Activated CD8-positive, alpha-beta memory T cell treated with anti-CD3 and anti-CD28 coated beads for 1 hour (primary cell): ENCODE measurements around the gene EFTUD2.

Experiments
- DNase-seq, 2 donors: peaks; one replicate each; pipeline ENCODE4 v3.0.0-alpha.2; 2020; ENCODE audit warnings: low read depth in 1 of 2; ENCODE audit errors: extremely low read depth in 1 of 2

Gene EFTUD2

GRCh38 chr17:44925731-44926697 is 26.8 kb upstream of the EFTUD2 start:
- no peak for DNase-seq

DNA sequence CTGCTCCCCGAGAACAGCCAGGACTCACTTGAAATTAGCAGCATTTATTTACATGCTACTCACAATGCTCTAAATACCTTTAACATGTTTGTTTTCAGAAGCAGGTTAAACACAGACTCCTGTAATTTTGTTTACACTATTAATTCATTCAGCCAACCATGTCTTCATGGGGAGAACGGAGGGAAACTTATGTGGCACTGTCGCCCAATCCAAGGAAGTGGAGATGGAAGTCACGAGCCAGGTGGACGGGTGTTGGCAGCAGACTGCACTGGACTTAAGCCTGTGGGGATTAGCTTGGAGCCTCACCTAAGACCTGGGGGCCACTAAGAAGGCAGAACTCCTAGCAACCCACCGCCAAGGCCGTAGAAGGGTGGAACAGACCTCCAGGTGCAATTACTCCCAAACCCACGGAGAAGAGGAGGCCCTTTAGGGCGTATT is 24.9 kb upstream of the EFTUD2 start:
- no peak for DNase-seq

- no peak for DNase-seq
Measured at GRCh38 chr17:44922746-44923470, 23.7 kb upstream of the EFTUD2 start.

GRCh38 chr17:44922136-44922535 is 22.9 kb upstream of the EFTUD2 start:
- DNase-seq = no peak

- DNase-seq = no peak
Measured at GRCh38 chr17:44921122-44921882, 22.1 kb upstream of the EFTUD2 start.

DNA sequence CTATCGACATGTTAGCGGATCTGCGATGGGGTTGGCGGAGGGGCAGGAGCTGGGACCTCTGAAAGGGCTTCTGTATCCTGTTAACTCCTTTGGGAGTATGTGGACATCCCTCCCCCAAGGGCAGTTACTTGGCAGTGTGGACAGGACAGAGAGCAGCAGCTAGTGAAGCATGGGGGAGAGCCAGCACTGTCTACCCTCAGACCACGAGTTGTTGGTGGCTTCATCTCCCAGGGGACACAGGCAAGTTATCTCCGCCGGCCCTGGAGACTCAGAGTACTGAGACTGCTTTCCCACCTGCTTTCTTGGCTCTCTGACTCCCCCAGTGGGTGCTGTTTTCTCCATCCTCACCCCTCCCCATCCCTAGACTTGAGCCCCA is 21.3 kb upstream of the EFTUD2 start:
- DNase-seq = no peak

- DNase-seq = peak in 1 of 2 donors; percentile 22
Measured at GRCh38 chr17:44919885-44920564, 20.8 kb upstream of the EFTUD2 start.

GRCh38 chr17:44919411-44919810 is 20.2 kb upstream of the EFTUD2 start:
- no peak for DNase-seq

GRCh38 chr17:44918006-44918405 is 18.8 kb upstream of the EFTUD2 start:
- DNase-seq = no peak

DNA sequence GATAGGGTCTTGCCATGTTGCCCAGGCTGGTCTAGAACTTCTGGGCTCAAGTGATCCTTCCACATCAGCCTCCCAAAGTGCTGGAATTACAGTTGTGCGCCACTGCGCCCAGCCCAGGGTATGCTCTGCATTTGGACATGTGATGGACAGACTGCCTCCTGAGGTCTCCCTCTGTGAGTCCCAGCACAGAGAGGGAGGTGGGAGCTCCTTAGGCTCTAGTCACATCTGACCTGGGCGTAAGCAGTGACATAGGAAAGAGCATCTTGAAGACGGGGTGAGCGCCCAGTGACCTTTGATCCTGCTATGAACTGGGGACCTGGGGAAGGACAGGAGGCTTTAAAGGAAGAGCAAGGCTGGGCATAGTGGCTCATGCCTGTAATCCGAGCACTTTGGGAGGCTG is 18.2 kb upstream of the EFTUD2 start:
- no peak for DNase-seq

GRCh38 chr17:44916781-44917241 is 17.6 kb upstream of the EFTUD2 start:
- no peak for DNase-seq

GRCh38 chr17:44915862-44916780 is 16.9 kb upstream of the EFTUD2 start:
- DNase-seq = no peak

GRCh38 chr17:44915321-44915726 is 16.1 kb upstream of the EFTUD2 start, which contains the start of gene GFAP:
Gene GFAP, minus strand, starts transcription at chr17:44915500. Its CDS starts 14 bp downstream, at chr17:44915486.
- no peak for DNase-seq

- DNase-seq = no peak
Measured at GRCh38 chr17:44914698-44915271, 15.5 kb upstream of the EFTUD2 start.

DNA sequence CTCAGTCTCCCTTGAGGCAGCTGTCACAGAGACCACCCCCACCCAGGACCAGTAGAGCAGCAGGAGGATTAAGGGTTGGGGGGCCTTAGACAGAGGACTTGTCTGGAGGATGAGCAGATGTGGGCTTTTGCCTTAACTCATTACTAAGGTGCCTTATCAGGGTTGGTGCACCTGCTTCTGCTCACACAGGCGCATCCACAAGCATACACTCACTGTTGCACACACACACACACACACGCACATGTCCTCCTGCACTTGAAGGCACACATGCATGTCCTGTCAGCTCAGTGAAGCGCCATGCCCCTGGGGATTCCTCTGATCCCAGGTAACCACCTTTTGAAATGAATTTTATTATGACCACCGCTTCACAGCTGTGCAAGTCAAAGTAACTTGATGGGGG is 14.9 kb upstream of the EFTUD2 start:
- DNase-seq = no peak

DNA sequence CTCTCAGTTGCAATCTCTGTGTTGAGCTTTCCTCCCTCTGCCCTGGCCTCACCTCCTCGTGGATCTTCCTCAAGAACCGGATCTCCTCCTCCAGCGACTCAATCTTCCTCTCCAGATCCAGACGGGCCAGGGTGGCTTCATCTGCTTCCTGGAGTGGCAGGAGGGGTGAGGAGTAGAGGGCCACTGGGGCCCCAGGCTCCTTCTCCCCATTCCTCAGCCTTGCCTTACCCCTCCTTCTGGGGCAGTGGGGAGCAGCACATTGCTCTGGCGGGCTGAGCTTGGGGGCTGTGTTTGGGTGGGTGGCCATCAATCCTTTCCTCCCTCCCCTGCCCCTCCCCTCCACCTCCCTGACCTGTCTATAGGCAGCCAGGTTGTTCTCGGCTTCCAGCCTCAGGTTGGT is 14.4 kb upstream of the EFTUD2 start:
- no peak for DNase-seq

DNA sequence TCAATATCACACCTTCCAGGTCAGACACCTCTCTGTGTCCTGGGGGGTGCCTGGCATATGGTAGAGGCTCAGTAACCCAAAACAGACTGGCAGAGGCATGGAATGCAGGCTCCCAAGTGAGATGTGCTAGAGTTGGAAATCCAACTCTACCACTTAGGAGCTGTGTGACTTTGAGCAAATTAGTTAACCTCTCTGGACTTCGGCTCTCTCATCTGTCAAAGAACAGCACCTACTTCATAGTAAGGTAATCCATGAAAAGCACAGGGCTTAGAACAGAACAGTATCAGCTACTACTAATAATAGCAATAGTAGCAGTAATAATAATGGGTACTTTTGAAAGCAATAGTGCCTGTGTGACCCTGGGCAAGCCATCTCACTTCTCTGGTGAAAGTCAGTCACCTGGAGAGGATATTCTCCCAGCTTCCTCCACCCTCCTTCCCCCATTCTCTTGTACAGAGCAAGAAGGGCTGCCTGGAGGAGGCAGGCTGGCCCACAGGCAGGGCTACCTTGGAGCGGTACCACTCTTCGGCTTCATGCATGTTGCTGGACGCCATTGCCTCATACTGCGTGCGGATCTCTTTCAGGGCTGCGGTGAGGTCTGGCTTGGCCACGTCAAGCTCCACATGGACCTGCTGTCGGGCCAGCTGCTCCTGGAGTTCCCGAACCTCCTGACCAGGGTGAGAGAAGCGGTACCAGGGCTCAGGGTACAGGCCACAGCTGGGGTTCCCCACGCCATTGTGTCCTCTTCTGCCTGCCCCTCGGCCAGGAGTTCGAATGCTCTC is 13.7 kb upstream of the EFTUD2 start:
- DNase-seq = no peak
